Type B pancreatic cell (in vitro differentiated cells): ENCODE results near the gene ZNF385C. TPM values are rescaled to one million over a fixed set of nuclear protein-coding genes. Genes with fewer than 3 reads are reported as not detected.

ENCODE experiments used
- DNase-seq: peaks from one replicate; pipeline ENCODE4 v3.0.0; 2021; ENCODE audit warnings: mixed read lengths; ENCODE audit not compliant: unreplicated experiment; ENCODE audit errors: extremely low spot score
- H3K27ac Mint-ChIP-seq: 2 replicates; pipeline ENCODE4 v1.8.0; 2021; ENCODE audit warnings: mild to moderate bottlenecking, mixed read lengths
- H3K27me3 Mint-ChIP-seq: 2 replicates; pipeline ENCODE4 v1.8.0; 2021; ENCODE audit warnings: mixed read lengths
- H3K36me3 Mint-ChIP-seq: 2 replicates; pipeline ENCODE4 v1.8.0; 2021; ENCODE audit warnings: mixed read lengths
- H3K4me1 Mint-ChIP-seq: one replicate; pipeline ENCODE4 v1.8.0; 2021; ENCODE audit warnings: mixed read lengths; ENCODE audit not compliant: unreplicated experiment
- H3K4me3 Mint-ChIP-seq: 2 replicates; pipeline ENCODE4 v1.8.0; 2021; ENCODE audit warnings: mild to moderate bottlenecking, mixed read lengths
- H3K9me3 Mint-ChIP-seq: 2 replicates; pipeline ENCODE4 v1.8.0; 2021; ENCODE audit warnings: mixed read lengths
- total RNA-seq: library from RNA; stranded (reverse); gene quantifications from 2 replicates; pipeline ENCODE4 v1.2.1, GENCODE V29; 2021; ENCODE audit warnings: low replicate concordance
- TF ChIP-seq, protein P1 (sequence below): fragments of 200-600 bp; sonication (generic); conservative IDR thresholded peaks from 2 replicates; pipeline ENCODE4 v1.5.0; 2021; ENCODE audit warnings: antibody characterized with exemption, mild to moderate bottlenecking

Gene ZNF385C
- total RNA-seq, 1 donor from 2014 or later: 3.3 TPM

DNA sequence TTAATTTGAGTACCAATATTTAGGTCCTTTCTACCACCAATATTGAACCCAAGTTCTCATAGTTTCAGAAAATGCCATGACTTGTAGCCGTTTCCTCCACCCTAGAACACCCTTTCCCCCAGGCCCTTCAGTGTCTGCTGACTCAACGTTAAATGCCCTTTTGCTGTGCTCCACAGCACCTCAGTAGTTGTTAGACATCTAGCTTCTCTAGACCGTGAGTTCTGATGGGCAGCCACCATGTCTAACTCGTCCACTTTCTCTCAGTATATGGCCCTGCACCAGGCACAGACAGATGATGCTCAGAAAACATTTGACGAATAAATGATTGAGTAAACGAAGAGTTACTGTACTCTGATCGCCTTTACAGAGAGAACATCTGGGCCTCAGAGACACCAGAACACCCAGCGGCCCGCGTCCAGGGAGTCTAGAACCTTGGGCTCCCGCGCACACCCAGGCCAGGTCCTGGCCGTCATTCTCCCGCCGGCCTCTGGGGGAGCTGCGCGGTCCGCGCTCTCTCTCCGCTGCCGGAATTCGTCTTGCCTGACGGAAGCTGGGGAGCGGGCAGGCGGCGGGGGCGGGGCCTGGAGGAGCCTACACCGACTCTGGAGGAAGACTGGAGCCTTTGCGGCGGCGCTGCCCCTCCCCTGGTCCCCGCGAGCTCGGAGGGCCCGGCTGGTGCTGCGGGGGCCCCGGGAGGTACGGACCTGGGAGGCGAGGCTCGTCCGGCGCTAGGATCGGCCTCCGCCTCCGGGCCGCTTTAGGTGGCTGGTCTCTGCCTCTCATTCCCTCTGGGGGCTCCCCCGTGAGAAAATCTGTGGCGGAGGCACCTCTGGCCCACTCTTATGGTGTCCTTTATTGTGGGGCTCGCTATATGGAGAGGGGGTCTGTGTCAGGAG is 78.5 kb downstream of the ZNF385C start, which contains the start of gene NKIRAS2:
NKIRAS2 (plus strand) TSS at position 582 of the 896 bp plus-strand sequence. CDS start 1,488 bp downstream, outside the sequence.
- Mint-ChIP-seq H3K9me3 (no peaks in the 10 kb centered on the region), H3K27me3 (no peaks in the 10 kb centered on the region), H3K4me1 (peaks cover 22% of the 10 kb centered on the region), H3K4me3 (peak within 1 kb of the TSS; percentile 99), H3K27ac (peak within 1 kb of the TSS; percentile 86), H3K36me3 (peaks cover 2% of the 10 kb centered on the region)
- peak; percentile 93 for DNase-seq
- TF ChIP-seq, protein P1, sequence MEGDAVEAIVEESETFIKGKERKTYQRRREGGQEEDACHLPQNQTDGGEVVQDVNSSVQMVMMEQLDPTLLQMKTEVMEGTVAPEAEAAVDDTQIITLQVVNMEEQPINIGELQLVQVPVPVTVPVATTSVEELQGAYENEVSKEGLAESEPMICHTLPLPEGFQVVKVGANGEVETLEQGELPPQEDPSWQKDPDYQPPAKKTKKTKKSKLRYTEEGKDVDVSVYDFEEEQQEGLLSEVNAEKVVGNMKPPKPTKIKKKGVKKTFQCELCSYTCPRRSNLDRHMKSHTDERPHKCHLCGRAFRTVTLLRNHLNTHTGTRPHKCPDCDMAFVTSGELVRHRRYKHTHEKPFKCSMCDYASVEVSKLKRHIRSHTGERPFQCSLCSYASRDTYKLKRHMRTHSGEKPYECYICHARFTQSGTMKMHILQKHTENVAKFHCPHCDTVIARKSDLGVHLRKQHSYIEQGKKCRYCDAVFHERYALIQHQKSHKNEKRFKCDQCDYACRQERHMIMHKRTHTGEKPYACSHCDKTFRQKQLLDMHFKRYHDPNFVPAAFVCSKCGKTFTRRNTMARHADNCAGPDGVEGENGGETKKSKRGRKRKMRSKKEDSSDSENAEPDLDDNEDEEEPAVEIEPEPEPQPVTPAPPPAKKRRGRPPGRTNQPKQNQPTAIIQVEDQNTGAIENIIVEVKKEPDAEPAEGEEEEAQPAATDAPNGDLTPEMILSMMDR: peak; percentile 91

GRCh38 chr17:42018988-42019387 is 79.3 kb downstream of the ZNF385C start:
- Mint-ChIP-seq H3K9me3 (no peaks in the 10 kb centered on the region), H3K27ac (no peak overlapping the region), H3K36me3 (no peaks in the 10 kb centered on the region), H3K4me3 (peak overlapping the region; percentile 99), H3K4me1 (peaks cover 18% of the 10 kb centered on the region), H3K27me3 (no peaks in the 10 kb centered on the region)
- DNase-seq: no peak
- TF ChIP-seq, protein P1: no peak

GRCh38 chr17:42018339-42018738 is 79.9 kb downstream of the ZNF385C start:
- peak overlapping the region; percentile 99 for H3K27ac Mint-ChIP-seq
- H3K9me3 Mint-ChIP-seq: no peaks in the 10 kb centered on the region
- TF ChIP-seq, protein P1: no peak
- H3K36me3 Mint-ChIP-seq: no peaks in the 10 kb centered on the region
- peak overlapping the region; percentile 99 for H3K4me3 Mint-ChIP-seq
- peaks cover 22% of the 10 kb centered on the region for H3K4me1 Mint-ChIP-seq
- DNase-seq: no peak
- no peaks in the 10 kb centered on the region for H3K27me3 Mint-ChIP-seq

DNA sequence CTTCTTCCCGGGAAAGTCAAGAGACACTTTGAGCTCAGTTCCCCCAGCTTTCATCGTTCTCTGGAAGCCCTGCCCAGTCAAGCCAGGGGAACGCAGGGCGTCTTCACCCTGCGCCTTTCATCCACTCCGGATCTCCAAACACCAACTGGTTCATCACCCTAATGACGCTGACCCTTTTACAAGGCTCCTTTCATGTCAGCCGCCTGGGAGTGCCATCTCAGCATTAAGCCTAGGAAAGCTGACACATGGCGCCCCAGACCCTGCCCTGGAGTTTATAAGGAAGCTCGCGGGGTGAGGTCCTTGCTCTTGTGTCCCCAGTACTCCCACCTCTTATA is 80.4 kb downstream of the ZNF385C start:
- DNase-seq: no peak
- TF ChIP-seq, protein P1: no peak
- Mint-ChIP-seq H3K27me3 (no peaks in the 10 kb centered on the region), H3K27ac (peak overlapping the region; percentile 99), H3K4me3 (peak overlapping the region; percentile 99), H3K36me3 (no peaks in the 10 kb centered on the region), H3K9me3 (no peaks in the 10 kb centered on the region), H3K4me1 (peaks cover 26% of the 10 kb centered on the region)

GRCh38 chr17:42016941-42017865 is 81.1 kb downstream of the ZNF385C start, which contains the start of gene DNAJC7:
Gene DNAJC7 (minus strand): TSS chr17:42017439. CDS start chr17:42017416, 23 bp downstream.
- Mint-ChIP-seq H3K36me3 (no peaks in the 10 kb centered on the region), H3K4me3 (peak within 1 kb of the TSS; percentile 99), H3K27me3 (no peaks in the 10 kb centered on the region), H3K9me3 (no peaks in the 10 kb centered on the region), H3K4me1 (peaks cover 26% of the 10 kb centered on the region), H3K27ac (peak within 1 kb of the TSS; percentile 99)
- TF ChIP-seq, protein P1: no peak
- peak; percentile 91 for DNase-seq
